Cerebellar nuclear complex (tissue), 1 donor: ENCODE measurements around the gene MMP8.

ENCODE experiments used
- DNase-seq, 2 experiments: peaks; one replicate each; lab custom pipeline; 2025; lab: John Stamatoyannopoulos, UW

Gene MMP8

DNA sequence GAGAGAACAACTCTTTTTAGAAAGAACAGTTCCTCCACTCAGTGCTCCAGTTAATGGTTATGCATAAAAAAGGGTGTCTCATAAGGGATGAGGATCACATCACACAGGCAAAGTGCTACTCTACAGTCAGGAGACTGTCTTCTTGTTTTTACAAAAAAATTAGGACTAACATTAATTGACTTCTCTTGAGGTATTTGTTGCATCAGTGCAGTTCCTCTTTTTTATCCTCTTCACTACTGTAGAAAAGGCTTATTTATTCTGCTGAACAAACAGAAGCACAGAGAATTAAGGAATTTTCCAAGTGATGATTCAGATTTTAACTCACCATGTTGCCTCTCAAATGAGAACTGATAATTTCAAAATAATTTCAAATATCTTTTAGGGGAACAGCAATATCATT is 1.9 kb downstream of the MMP8 start:
- DNase-seq: no peak

DNA sequence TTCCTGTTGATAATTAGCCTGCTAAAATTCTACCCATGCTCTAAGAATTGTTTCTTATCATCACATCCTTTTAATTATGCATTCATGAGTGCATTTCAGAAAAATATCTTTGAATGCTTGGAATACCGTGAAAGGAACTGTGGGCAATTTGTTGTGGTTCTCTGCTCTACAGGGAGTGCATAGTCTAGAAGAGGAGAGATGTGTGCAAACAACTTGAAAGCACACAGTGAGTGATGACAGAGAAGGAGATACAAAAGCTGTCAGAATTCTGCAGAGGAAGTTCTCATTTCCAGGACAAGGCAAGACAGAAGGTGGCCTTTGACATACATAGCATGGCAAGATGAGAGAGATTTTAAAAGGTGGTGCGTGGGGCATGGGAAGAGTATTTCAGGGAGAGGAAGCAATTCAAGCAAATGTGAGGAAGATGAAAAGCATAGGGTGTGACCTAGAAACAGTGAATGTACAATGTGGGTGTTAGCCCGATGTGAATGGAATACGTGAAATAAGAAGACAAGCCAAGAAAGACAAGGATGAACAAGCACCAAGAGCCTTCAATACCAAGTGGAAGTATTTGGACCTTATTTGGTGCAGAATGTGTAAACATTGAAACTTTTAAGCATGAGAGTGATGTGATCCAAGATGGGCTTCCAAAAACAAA is 5.0 kb downstream of the MMP8 start:
- no peak for DNase-seq

DNA sequence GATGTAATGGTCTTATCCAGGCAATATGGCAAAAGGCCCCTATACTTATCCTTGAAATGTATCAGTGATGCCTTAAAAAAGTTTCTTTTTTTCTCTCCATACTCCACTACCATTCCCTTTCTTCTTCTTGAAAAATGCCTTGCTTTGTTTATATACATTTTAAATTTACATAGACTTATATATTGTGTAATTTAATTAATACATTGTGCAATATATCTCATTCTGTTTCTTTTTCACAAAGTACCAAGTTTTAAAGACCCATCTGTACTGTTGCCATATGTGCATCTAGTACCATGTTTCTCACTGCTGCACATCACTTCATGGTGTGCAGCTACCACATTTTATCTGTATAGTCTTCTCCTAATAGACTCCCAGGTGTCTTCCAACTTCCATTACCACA is 7.5 kb downstream of the MMP8 start:
- no peak for DNase-seq

DNA sequence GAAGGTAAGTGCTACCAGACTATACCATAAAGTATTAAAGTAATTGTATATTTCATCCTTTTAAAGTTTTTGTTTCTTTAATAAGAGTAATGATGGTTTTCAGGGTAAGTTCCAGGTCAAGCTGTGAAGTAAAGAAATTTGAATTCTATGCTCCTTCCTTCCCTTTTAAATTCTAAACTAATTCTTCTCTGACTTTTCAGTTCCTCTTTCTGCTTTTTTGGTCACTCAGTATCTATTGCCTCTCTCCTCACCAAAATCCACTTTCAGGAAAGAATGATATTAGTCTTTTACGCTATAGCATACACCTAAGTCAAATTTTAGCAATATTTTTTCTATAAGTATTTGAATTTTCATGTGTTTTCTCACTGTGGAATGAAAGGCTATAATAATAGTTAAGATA is 8.2 kb downstream of the MMP8 start:
- no peak for DNase-seq

DNA sequence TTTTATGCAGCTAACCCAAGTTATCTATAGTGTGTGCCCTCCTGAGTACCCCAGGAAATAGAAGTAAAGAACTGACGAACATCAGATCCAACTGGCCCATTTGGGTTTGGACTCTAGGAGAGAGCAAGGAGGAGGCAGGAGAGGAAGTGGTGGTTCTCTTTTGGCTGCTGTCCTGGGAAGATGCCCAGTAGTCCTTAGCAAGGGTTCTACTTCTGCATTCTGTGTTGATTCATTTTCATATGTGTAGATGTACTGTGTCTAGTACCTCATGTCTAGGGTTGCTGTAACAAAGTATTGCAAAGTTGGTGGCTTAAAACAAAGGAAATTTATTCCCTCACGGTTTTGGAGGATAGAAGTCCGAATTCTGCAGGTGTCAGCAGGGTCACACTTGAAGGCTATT is 12.6 kb downstream of the MMP8 start:
- no peak for DNase-seq

DNA sequence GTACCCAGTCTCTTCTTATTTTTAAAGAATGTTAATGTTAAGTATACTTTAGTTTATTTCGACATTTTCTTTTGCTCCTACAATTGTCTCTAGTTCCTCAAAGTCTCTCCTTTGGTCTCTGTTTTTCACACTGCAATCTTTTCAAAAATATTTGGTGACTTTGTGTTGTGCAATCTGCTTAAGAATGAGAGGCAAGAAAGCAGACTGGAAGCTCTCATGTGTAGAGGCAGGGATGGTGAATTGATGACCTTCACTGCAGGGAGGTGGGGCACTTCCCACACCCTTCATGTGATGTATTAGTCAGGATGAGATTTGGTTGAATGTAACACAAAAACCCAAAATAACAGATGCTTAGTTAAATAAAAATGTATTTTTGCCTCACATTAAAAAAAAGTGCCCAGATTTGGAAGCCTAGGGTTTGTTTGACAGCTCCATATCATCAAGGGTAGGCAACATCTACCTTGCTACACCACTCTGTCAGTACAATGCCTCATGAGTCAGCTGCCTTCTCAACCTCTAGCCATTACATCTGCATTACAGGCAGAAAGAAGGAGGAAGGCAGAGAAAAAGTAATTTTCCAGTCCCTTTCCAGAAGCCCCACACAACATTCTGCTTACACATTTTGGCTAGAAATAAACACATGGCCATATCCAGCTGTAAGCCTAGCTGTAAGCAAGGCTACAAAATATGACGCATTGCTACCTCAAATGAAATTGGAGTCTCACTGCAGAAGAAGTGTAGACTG is 15.4 kb downstream of the MMP8 start:
- DNase-seq: no peak

DNA sequence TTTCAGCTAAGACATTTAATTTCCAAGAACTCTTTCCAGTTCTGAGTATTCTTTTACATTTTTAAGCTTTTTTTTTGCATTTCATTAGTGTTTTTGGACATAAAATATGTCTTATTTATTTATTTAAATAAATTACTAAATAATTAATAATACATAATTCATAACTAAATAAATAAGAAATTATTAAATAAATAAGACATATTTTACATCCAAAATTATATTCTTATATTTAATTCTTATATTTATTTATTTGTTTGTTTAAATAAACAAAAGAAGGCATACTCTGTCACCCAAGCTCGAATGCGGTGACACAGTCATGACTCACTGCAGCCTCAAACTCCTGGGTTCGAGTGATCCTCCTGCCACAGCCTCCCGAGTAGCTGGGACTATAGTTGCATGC is 16.1 kb downstream of the MMP8 start:
- DNase-seq: no peak

DNA sequence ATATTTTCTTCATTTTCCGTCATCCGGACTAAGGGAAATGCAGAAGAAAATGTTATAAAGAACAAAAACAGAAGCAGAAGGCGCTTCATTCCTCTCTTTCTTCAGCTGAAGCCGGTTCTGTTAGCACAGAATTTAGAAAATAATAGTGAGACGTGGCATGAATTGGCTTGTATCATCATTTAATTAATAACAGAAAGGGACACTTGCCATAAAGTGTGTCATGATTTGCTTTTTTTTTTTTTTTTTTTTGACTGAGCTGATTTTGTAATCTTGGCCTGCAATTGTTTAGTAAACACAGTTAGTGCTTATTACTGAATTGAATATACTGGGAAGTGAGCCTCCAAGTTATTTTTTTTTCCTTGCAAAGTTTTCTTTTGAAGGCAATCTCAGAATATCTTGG is 19.1 kb downstream of the MMP8 start, which contains the start of gene MMP27:
Gene MMP27 (minus strand): TSS at position 144 of the 400 bp plus-strand sequence. CDS start 55 bp downstream, at position 89.
- no peak for DNase-seq

DNA sequence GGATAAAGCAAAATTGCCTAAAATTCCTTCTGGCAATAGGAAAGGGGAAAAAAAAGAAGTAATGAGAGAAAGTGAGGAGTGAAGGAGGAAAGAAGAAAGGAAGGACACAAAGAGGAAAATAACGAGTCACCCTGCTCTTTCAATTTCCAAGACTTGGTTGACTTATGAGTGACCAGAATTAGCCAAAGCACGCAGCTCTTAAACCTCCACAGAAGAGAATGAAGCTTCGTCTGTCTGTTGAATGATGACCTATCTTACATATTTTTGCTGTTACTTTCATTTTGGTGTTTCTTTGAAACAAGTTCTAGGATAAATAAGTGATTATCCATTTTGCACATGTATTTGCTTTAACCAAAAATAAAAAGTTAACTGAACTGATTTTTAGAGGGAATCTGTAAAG is 19.9 kb downstream of the MMP8 start:
- DNase-seq: no peak

DNA sequence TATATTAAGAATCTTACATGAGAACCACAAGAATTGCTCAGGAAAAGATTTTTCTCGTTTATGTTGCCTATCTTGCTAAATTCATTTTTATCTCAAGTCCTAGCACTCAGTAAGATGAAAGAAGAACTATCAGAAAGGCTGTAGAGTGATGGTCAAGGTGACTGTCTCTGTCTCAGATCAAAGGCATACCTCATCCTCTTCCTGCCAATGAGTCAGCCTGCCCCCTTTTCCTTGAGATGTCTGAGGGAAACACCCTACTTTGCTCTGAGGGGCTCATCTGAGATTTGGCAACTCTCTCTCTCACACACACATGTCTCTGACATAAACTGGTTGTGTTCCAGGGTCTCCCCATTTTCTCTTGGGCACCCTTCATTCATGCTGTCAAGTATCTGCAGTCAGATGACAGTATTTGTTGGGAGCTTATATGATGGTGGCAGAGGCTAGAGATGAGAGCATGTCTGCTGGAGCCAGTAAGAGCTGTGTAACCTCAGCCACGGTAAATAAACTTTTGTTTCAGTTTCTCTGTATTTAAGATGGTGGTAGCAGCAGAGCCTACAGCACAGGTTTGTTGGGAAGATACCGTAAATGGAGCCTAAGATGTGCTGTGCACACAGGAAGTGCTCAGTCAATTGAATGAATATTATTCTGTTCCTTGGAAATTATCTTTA is 20.8 kb downstream of the MMP8 start:
- DNase-seq: no peak

DNA sequence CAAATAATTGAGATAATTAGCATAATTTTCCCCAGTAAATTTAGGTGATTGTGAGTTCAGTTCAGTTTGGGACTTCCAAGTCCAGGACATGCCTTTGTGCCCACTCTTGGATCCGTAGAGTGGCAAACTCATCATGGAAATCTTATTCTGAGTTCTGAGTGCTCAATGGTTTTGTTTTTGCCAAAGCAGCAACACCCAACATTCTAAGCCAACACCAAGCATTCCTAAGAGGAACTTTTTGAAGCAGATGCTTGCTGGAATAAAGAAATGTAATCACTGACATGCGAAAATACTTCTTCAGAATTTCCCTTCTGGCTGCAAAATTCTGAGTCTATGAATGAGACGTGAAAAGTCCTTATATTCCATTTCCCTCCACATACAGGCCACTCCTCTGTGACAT is 29.6 kb downstream of the MMP8 start:
- DNase-seq: no peak

DNA sequence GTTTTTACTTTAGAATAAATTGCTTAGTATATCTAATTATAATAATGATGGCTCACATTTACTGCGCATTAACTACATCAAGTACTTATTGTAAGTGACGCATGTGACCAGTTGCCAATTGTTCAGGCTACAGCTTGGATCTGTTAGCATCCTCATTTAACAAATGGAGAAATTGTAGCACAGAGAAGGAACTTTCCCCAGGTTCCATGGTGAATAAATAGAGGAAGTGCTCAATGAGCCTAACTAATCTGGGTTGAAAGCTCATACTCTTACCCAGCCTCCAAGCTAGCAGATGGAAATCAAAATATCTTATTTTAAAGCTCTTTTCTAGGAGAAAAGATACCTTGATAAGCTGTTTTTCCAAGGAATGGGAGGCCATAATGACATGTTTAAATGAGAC is 39.0 kb downstream of the MMP8 start:
- DNase-seq: no peak

DNA sequence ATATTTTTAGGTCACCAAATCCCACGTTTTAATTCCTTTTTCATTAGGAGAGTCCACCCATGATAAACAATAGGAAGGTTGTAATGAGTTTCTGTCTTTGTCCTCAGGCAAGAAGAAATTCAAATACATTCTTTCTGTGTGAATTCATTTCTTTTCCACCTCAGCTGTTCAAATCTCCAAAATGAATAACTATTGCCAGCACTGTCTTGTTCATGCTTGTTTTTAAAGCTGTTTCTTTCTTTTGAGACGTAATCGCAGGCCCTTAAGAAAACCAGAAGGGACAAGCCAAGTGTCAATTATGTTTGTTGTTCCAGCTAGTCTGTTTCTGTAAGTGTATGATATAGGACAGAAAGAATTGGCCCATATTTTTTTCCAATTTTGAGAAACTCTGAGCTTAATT is 39.4 kb downstream of the MMP8 start:
- DNase-seq: no peak

DNA sequence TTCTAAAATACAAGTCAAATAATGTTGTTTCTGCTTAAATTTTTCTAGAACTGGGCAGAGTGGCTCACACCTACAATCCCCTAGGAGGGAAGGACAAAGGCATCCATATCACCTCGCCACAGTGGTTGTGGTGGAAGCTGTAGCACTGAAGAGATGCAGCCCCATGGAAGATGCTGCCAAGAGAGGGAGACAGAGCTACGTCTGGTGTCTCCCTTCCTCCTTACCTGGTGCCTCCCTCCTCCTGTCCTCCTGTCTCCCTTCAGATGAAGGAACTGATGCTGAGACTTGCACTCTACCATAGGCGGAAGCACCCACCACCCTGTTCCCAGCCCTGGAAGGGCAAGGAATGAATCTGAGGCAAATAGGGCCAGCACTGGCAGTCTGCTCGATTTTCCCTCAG is 41.5 kb downstream of the MMP8 start:
- no peak for DNase-seq

DNA sequence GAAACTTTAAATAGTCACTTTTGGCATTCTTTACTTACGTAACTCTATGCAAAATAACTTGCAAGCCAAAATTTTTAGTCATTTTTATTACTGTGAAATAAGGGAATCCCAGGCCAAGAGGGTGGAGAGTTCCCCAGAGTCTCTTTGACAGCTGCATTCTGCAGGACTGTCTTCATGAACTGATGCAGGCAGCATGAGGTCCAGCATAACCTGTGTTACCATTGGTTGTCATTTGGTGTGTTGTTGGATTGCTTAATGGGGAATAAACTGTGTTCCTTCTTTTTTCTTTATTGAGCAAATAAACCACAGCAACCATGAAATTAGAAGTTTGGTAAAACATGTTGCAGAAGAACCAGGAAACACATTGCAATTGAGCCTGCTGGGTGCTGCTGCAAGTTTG is 43.8 kb downstream of the MMP8 start:
- DNase-seq: no peak

DNA sequence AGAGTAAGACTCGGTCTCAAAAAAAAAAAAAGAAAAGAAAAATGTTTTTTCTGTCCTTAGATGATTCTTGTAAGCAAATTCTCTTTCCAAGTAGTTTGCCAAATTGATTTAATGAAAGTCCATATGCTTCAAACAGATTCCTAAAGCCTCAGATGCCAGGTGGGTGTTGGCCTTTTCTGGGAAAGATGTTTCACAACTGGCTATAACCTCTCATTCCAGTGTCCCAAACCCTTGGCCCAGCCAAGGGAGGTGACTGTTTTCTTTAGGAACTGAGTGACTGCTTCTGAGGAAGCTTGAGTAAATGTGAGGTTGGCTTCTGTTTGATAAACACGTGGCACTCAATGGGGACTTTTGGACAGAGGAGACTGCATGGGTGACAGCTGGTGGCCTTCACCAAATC is 46.7 kb downstream of the MMP8 start:
- no peak for DNase-seq

DNA sequence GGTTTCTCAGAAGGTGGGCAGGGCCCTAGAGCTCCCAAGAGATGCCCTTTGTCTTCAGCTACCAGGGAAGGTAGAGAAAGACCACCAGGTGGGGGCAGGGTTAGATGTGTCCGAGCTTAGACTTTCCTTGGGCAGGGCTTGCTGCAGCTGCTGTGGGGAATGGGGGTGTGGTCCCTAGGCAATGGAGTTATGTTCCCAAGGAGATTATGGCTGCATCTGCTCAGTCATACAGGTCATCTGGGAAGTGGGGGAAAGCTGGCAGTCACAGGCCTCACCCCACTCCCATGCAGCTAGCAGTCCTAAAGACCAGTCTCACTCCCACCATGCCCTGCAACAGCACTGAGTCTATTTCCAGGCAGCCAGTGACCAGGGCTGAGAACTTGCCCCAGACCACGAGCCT is 48.7 kb downstream of the MMP8 start:
- DNase-seq: no peak

DNA sequence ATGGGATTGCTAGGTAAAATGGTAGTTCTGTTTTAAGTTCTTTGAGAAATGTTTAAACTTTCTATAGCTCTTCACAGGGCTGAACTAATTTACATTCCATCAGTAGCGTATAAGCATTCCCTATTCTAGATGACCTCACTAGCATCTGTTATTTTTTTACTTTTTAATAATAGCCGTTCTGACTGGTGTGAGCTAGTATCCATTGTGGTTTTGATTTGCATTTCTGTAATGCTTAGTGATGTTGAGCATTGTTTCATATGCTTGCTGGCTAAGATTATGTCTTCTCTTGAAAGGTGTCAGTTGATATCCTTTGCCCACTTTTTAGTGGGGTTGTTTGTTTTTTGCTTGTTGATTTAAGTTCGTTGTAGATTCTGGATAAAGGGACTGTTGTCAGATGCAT is 55.1 kb downstream of the MMP8 start:
- DNase-seq: no peak

DNA sequence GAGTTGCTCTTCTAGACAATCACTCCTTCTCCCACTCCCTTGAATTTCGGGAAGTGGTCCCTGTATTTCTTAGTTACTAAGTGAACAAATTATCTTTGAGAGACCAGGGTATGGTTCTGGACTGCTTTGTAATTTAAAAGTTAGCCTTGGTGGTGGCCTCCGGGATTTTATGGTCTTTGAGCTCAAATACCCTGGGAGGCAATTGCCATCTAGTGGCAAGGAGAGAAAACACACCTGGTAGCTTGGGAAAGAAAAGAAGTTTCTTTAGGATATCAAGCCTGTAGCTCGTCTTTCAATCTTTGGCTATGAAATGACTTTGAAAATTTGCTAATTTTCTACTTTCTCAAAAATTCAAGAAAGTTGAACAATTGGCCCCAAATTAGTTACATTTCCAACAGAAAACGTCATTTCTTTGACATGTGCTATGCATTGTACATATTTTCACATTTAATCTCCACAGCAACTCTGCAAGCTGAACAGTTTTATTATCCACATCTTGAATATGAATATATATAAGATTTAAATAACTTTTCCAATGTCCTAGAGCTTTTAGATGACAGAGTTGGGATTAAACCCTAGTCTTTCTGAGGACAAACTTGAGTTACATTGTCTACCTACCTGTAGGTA is 58.3 kb downstream of the MMP8 start:
- DNase-seq: no peak

DNA sequence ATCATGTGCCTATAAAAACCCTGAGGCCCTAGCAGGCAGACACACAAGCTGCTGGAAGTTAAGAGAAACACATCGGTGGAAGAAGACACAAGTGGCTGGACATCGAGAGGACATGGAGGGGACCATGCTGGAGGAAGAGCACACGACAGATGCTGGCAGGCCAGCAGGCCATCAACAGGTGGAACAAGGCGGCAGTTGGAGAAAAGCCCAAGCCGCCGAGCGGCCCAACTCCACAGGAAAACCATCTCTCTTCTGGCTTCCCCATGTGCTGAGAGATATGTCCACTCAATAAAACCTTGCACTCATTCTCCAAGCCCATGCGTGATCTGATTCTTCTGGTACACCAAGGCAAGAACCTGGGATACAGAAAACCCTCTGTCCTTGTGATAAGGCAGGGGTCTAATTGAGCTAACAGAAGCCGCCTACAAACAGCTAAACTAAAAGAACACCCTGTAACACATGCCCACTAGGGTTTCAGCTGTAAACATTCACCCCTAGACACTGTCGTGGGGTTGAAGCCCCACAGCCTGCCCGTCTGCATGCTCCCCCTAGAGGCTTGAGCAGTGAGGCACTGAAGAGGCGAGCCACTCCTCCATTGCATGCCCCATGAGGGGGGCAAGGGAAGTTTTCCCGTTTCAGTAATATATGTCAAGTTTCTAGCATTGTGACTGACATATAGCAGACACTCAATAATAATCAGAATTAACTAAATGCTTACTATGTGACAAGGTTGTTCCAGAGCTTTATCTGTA is 60.6 kb downstream of the MMP8 start:
- DNase-seq: no peak

DNA sequence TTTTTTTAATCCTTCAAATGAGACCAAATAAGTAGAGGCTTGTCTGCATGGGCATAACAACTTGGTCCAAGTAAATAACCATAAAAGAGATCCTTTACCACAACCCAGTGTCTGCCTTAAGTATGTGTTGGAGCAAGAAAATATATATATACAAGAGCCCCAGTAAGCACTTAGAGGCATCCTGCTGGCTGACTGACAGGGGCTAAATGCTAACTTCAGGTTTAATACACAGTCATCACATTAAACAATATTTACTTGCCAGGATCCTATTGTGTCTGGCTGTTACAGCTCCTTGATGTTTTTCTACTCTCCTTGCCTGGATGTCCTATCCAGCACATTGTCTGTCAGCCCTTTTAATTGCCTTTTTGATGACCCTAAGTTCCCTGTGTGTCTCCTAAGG is 62.1 kb downstream of the MMP8 start:
- no peak for DNase-seq
